ENCODE measurements around the gene CHAMP1.
"Not testable (repeated sequence)": the region's sequence is repeated elsewhere in the genome, so short reads cannot be mapped to it uniquely, and the experiment has no call there.

The CHAMP1 gene

GRCh38 chr13:114333881-114334280 is 19.6 kb downstream of the CHAMP1 start:
- not testable (repeated sequence) for DNase-seq (ENCODE audit: low read depth)

- DNase-seq (ENCODE audit: low read depth) = no peak
Measured at GRCh38 chr13:114334305-114335053, 20.2 kb downstream of the CHAMP1 start.

DNA sequence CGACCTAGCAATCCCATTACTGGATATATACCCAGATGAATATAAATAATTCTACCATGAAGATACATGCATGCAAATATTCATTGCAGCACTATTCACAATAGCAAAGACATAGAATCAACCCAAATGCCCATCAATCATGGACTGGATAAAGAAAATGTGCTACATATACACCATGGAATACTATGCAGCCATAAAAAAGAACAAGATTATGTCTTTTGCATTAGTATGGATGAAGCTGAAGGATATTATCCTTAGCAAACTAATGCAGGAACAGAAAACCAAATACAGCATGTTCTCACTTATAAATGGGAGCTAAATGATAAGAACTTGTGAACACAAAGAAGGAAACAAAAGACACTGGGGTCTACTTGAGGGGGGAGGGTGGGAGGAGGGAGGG is 22.2 kb downstream of the CHAMP1 start:
- DNase-seq (ENCODE audit: low read depth) = not testable (repeated sequence)

- no peak for DNase-seq (ENCODE audit: low read depth)
Measured at GRCh38 chr13:114338959-114339358, 24.7 kb downstream of the CHAMP1 start.

GRCh38 chr13:114339857-114340534 is 25.7 kb downstream of the CHAMP1 start:
- peak; percentile 18 for DNase-seq (ENCODE audit: low read depth)

DNA sequence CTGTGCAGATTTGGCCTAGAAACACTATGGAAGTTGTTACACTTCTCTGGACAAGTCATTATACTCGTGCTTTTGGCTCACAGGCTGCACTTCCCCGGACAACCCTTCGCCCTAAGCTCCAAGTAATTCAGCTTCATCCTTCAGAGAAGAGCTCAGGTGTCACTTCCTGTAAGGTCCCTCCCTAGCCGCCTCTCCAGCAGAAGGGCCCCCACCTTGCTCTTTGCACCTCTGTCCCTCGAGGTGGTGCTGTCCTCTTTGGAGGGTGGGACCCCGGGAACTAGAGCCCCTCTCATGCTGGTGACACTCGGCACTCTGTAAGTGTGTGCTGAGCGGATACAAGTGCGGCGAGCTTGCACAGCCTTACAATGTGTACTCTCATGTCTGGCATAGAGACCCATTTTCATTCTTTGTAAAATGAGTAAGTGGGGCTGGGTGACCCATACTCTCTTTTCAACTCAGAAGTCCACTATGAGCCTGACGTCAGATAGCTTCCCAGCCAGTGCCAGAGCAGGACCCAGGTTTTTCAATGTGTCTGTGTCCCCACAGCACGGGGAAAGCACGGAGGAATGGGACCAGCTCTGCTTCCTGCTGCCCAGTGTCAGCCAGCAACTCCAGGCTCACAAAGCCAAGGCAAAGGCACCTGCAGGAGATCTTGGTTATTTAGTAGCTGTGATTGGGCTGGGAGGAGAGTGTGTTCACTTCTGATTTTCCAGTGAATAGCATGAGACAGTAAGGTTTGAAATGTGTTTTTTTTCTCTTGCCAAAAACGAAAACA is 26.9 kb downstream of the CHAMP1 start:
- no peak for DNase-seq (ENCODE audit: low read depth)

DNA sequence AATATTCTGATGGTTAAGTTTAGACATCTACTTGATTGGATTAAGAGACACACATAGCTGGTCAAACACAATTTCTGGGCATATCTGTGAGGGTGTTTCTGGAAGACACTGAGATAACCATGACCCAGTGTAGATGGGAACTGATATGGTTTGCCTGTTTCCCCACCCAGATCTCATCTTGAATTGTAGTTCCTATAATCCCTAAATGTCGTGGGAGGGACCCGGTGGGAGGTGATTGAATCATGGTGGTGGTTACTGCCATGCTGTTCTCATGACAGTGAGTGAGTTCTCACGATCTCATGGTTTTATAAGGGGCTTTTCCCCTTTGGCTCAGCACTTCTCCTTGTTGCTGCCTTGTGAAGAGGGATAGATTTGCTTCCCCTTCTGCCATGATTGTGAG is 33.0 kb downstream of the CHAMP1 start:
- DNase-seq (ENCODE audit: low read depth) = not testable (repeated sequence)

DNA sequence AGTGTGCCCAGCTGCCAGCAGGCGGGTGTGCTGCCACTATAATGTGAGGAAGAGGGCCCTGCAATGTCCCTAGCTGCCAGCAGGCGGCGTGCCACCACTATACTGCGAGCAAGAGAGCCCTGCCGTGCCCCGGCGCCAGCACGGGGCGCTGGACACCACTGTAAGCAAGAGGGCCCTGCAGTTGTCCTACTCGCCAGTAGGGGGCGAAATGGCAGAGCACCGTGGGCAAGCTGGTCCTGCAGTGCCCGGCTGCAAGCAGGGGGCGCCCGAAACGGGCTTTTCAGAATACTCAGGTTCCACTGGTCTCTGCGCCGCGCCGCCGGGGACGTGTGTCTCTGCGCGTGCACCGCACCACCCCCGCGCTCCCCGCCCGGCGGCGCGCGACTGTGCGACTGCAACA is 38.5 kb downstream of the CHAMP1 start:
- DNase-seq (ENCODE audit: low read depth) = peak; percentile 9

GRCh38 chr13:114353382-114353781 is 39.1 kb downstream of the CHAMP1 start:
- DNase-seq (ENCODE audit: low read depth) = not testable (repeated sequence)

Measured in T follicular helper cell (primary cell).